Ovary (tissue), 9 donors: ENCODE data around the gene OPRL1. TPM values are rescaled to one million over a fixed set of nuclear protein-coding genes. Genes with fewer than 3 reads are reported as not detected.

Source experiments
- DNase-seq, 5 donors: peaks; one replicate each; pipeline ENCODE4 v3.0.0-alpha.2; 2019 to 2020
- H3K27ac ChIP-seq, 2 donors: fragments of 200-600 bp; one replicate each; pipeline versions ENCODE4 v1.5.1 to v1.8.0; 2019 to 2022
- H3K27me3 ChIP-seq: fragments of 200-600 bp; one replicate; pipeline ENCODE4 v1.8.0; 2022
- H3K36me3 ChIP-seq: fragments of 200-600 bp; sonication (generic); one replicate; pipeline ENCODE4 v1.5.1; 2019
- H3K4me1 ChIP-seq: one replicate; pipeline ENCODE4 v1.8.1; 2013; ENCODE audit warnings: mild to moderate bottlenecking, moderate library complexity; ENCODE audit not compliant: insufficient read depth
- H3K4me3 ChIP-seq: fragments of 200-600 bp; sonication (generic); one replicate; pipeline ENCODE4 v1.5.1; 2017
- H3K9me3 ChIP-seq, 2 donors: fragments of 200-600 bp in 1 of 2; sonication (generic) in 1 of 2; one replicate each; pipeline versions ENCODE4 v1.5.1 to v1.8.1; 2013 to 2019; ENCODE audit warnings: mild to moderate bottlenecking in 1 of 2, moderate library complexity in 1 of 2
- EP300 ChIP-seq: sonication (generic); formaldehyde crosslinking; IDR thresholded peaks from one replicate; pipeline ENCODE4 v1.6.1; 2017; ENCODE audit warnings: antibody characterized with exemption
- POLR2A ChIP-seq: fragments of 450-650 bp; IDR thresholded peaks from one replicate; pipeline ENCODE4 v1.6.1; 2017; ENCODE audit warnings: antibody characterized with exemption, mild to moderate bottlenecking, moderate library complexity
- WGBS, 3 donors: extraction: QIAGEN DNeasy Blood & Tissue Kit in 1 of 3; methylation state at CpG; one replicate each; pipeline versions ENCODE4 v1.1.5 to v1.1.7; 2013 to 2017; 5-methylcytosine and 5-hydroxymethylcytosine counted together
- intact Hi-C, 4 donors: fragments of 100-400 bp; cut with DNase I; formaldehyde crosslinking; loops; one replicate each; pipeline versions ENCODE4 v1.11.0 to v1.15.1; 2022 to 2023
- polyA plus RNA-seq, 2 donors: library from polyadenylated mRNA; stranded (reverse); fragments of 200-250 nt in 1 of 2; fragments of 350-450 nt in 1 of 2; fragmentation: Illumina TruSeq in 1 of 2; extraction: RNeasy Lipid Tissue Mini Kit (QIAGEN cat#74804) in 1 of 2; gene quantifications; one replicate each; pipeline ENCODE4 v1.2.3, GENCODE V29; 2013 to 2014
- total RNA-seq, 7 donors: library from RNA; depleted of rRNA in 2 of 7; stranded (reverse); fragments of >200 nt in 2 of 7; fragmentation: NEBNext Ultra II Directional in 3 of 7; extraction: Animal tissue kit (Norgen Biotek cat#: 25700) in 3 of 7; gene quantifications; one replicate each; pipeline versions ENCODE4 v1.1.0 to v1.2.4, GENCODE V29; 2016 to 2023
- TF ChIP-seq, protein P1 (sequence below), 3 donors: fragments of 450-650 bp in 2 of 3; fragments of 200-600 bp in 1 of 3; IDR thresholded peaks; one replicate each; pipeline versions ENCODE4 v1.5.1 to v1.8.0; 2016 to 2022; ENCODE audit warnings: antibody characterized with exemption in 3 of 3, mild to moderate bottlenecking in 1 of 3
- donor health status: DM: no; HTN: no; CAD: no; lungs with moderate emphysema.
- donor health status: DM: no; HTN: no; CAD: no.
- donor health status: Bipolar disorder and iron deficiency.
- donor health status: DM: yes; HTN: yes; CAD: no.
- donor health status: DM: no; HTN: no; CAD: no.
- donor health status: DM: yes; HTN: yes; CAD: no.

Gene OPRL1
- total and polyA plus RNA-seq, 9 donors, result 0.12 to 0.80 (median 0.43) TPM

DNA sequence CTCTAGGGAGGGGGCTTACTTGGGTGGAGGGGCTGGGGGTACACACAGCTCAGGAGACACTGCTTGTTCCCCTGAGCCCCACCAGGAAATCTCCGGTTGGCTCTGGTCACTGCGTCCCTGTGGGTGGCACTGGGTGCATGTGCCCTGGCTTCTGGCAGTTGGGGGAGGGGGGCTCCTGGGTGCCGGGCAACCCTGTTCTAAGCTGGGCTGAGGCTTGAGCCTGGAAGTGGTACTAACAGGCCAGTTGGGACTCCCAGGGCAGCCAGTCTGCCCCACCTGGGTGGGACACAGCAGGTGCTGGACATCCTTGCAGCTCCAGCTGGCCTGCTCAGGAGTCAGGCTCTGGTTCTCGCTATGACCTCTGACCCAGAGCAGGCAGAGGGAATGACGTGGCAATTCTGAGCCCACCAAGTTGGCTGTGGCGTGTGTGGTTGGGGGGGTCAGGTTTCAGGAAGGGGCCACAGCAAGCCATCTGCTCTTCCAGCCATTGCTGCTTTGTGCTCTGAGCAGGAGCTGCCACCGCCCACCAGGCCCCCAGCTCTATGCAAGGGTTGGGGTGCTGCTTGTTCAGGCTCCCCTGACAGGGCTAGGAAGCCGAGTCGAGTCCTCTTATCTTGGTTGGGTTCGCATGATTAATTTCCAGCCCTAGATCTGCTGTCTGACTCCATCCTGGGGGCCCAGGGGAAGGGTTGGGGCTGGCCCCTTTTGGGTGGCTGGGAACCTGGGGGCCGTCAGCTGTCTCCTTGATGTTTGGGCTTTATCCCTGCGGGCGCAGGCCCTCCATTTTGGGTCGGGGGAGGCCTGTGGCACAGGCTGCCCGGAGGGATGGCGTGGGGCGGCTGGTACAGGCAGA lies 43.3 kb upstream of the OPRL1 start:
- Histone ChIP-seq H3K36me3 (no peaks in the 10 kb centered on the region), H3K9me3 (no peaks in the 10 kb centered on the region), H3K27ac (no peak overlapping the region), H3K27me3 (peaks cover 2% of the 10 kb centered on the region), H3K4me3 (no peak overlapping the region), H3K4me1 (peaks cover 5% of the 10 kb centered on the region)
- intact Hi-C loops, result loop anchor here in 1 of 4 donors (10.0 kb wide), 1 partner anchor 78 kb away; no protein-coding TSS in a partner anchor
- WGBS, 3 donors, result 56 to 61% (median 57%) methylated on average over 16 to 17 of the region's 17 CpGs
- DNase-seq, result no peak
- TF ChIP-seq EP300 (no peak), POLR2A (no peak)
- TF ChIP-seq, protein P1, sequence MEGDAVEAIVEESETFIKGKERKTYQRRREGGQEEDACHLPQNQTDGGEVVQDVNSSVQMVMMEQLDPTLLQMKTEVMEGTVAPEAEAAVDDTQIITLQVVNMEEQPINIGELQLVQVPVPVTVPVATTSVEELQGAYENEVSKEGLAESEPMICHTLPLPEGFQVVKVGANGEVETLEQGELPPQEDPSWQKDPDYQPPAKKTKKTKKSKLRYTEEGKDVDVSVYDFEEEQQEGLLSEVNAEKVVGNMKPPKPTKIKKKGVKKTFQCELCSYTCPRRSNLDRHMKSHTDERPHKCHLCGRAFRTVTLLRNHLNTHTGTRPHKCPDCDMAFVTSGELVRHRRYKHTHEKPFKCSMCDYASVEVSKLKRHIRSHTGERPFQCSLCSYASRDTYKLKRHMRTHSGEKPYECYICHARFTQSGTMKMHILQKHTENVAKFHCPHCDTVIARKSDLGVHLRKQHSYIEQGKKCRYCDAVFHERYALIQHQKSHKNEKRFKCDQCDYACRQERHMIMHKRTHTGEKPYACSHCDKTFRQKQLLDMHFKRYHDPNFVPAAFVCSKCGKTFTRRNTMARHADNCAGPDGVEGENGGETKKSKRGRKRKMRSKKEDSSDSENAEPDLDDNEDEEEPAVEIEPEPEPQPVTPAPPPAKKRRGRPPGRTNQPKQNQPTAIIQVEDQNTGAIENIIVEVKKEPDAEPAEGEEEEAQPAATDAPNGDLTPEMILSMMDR (IDR thresholded peaks at IDR 0.05), result no peak

DNA sequence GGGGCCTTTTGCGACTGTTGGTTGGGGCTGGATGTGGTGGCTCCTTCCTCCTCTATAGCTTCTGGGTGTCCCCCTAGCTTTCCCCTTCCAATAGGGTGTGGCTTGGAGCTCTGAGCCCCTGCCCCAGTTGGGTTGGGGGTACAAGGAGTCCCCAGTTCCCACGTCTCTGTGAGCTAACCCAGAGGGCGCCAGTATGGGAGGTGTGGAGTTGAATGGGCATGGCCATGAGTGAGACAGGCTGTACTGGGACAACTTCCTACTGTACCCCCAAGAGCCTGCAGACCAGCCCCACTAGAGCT lies 42.7 kb upstream of the OPRL1 start:
- TF ChIP-seq, protein P1 (IDR thresholded peaks at IDR 0.05), result no peak
- TF ChIP-seq POLR2A, result no peak
- TF ChIP-seq EP300, result no peak
- DNase-seq, result no peak
- 65 to 79% (median 65%) methylated on average over 3 of the region's 3 CpGs for WGBS, 3 donors
- Histone ChIP-seq H3K27me3 (peaks cover 2% of the 10 kb centered on the region), H3K27ac (no peak overlapping the region), H3K36me3 (no peaks in the 10 kb centered on the region), H3K4me3 (no peak overlapping the region), H3K9me3 (no peaks in the 10 kb centered on the region), H3K4me1 (peaks cover 5% of the 10 kb centered on the region)
- intact Hi-C loops, result loop anchor here in 1 of 4 donors (10.0 kb wide), 1 partner anchor 78 kb away; no protein-coding TSS in a partner anchor

DNA sequence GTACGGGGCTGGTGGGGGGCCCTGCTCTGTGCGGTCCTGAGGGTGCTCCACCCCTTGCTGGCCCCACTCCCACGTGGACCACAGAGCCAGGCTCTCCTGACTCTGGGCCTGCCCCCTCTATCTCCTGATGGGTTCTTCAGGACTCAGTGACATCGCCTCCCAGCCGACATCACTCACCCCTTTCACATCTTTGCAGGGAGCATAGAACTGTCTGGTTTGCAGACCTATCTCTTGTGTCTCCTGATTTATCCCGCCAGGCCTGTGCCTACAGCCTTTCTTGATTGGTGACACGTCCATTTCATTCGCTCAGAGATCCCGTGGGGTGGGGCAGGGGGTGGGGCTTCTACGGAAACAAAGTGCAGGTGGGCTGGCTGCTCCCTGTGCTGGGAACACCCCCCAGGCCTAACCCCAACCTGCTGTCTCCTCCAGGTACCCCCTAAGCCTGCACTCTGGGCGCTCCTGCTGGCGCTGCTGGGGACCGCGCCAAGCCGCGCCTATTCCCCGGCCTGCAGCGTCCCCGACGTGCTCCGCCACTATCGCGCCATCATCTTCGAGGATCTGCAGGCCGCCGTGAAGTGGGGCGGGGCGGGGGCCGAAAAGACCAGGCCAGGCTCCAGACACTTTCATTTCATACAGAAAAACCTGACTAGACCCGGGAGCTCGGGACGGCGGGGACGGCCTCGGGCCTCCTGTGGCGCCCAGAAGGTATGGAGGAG lies 42.2 kb upstream of the OPRL1 start:
- H3K27me3 ChIP-seq, result peaks cover 2% of the 10 kb centered on the region
- TF ChIP-seq POLR2A, result no peak
- TF ChIP-seq, protein P1 (IDR thresholded peaks at IDR 0.05), result no peak
- TF ChIP-seq EP300, result no peak
- 8 to 11% (median 10%) methylated on average over 36 of the region's 36 CpGs for WGBS, 3 donors
- DNase-seq, result no peak
- H3K27ac ChIP-seq, result no peak overlapping the region
- no peaks in the 10 kb centered on the region for H3K36me3 ChIP-seq
- intact Hi-C loops, result loop anchor here in 1 of 4 donors (10.0 kb wide), 1 partner anchor 77 kb away; no protein-coding TSS in a partner anchor
- no peak overlapping the region for H3K4me3 ChIP-seq
- no peaks in the 10 kb centered on the region for H3K9me3 ChIP-seq
- H3K4me1 ChIP-seq, result peaks cover 5% of the 10 kb centered on the region

DNA sequence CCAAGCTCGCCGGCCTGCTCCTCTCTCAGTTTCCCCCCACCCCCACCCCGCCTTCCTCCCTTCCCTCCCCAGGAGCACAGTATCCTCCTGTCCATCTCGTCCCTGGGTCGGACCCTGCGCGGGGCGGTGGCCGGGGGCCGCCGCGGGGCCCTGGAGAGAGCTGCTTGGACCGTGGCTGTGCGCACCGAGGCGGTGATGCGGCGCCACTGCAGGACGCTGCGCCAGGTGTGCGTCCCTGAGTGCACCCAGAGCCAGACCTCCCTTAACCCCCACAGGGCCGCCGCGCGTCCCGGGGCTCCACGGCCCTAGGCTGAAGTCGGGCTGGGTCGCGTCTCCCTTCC lies 41.7 kb upstream of the OPRL1 start:
- no peaks in the 10 kb centered on the region for H3K9me3 ChIP-seq
- peaks cover 5% of the 10 kb centered on the region for H3K4me1 ChIP-seq
- H3K36me3 ChIP-seq, result no peaks in the 10 kb centered on the region
- H3K27me3 ChIP-seq, result peaks cover 2% of the 10 kb centered on the region
- intact Hi-C loops, result loop anchor here in 1 of 4 donors (10.0 kb wide), 1 partner anchor 77 kb away; no protein-coding TSS in a partner anchor
- H3K4me3 ChIP-seq, result no peak overlapping the region
- H3K27ac ChIP-seq, result no peak overlapping the region
- no peak for DNase-seq
- TF ChIP-seq POLR2A (no peak), EP300 (no peak)
- TF ChIP-seq, protein P1 (IDR thresholded peaks at IDR 0.05), result no peak
- 0 to 1% (median 1%) methylated on average over 5 to 30 of the region's 30 CpGs for WGBS, 3 donors
